Tibial artery (tissue), 4 donors: ENCODE measurements around the gene ARHGAP23.

Source experiments
- DNase-seq, 2 donors: peaks; one replicate each; pipeline ENCODE4 v3.0.0-alpha.2; 2019
- H3K27ac ChIP-seq, 2 donors: fragments of 200-600 bp; sonication (generic) in 1 of 2; 1 replicate in 1 of 2; 2 replicates in 1 of 2; pipeline ENCODE4 v1.5.1; 2018 to 2019; ENCODE audit warnings: mild to moderate bottlenecking in 1 of 2
- H3K27me3 ChIP-seq, 2 donors: fragments of 200-600 bp; sonication (generic) in 1 of 2; one replicate each; pipeline versions ENCODE4 v1.5.1 to v1.6.0; 2016 to 2019
- H3K36me3 ChIP-seq, 3 donors: fragments of 200-600 bp; sonication (generic) in 2 of 3; one replicate each; pipeline ENCODE4 v1.5.1; 2016 to 2019; ENCODE audit warnings: mild to moderate bottlenecking in 2 of 3
- H3K4me1 ChIP-seq, 4 donors: fragments of 200-600 bp; sonication (generic) in 2 of 4; 1 replicate in 3 of 4; 2 replicates in 1 of 4; pipeline ENCODE4 v1.5.1; 2016 to 2019
- H3K4me3 ChIP-seq, 2 donors: fragments of 200-600 bp; sonication (generic) in 1 of 2; 1 replicate in 1 of 2; 2 replicates in 1 of 2; pipeline ENCODE4 v1.5.1; 2018 to 2019; ENCODE audit warnings: mild to moderate bottlenecking in 2 of 2
- H3K9me3 ChIP-seq, 3 donors: fragments of 200-600 bp; sonication (generic) in 1 of 3; one replicate each; pipeline ENCODE4 v1.5.1; 2016 to 2019
- CTCF ChIP-seq, 2 experiments: fragments of 200-600 bp in 1 of 2; fragments of 450-650 bp in 1 of 2; IDR thresholded peaks; one replicate each; pipeline ENCODE4 v1.5.1; 2017 to 2019; ENCODE audit warnings: antibody characterized with exemption in 2 of 2, mild to moderate bottlenecking in 1 of 2, moderate library complexity in 1 of 2
- intact Hi-C: fragments of 100-400 bp; cut with DNase I; formaldehyde crosslinking; loops from one replicate; pipeline ENCODE4 v1.15.0; 2023; ENCODE audit warnings: low total_unique reads

The ARHGAP23 gene

GRCh38 chr17:38547444-38547843 lies 119.2 kb downstream of the ARHGAP23 start:
- intact Hi-C loops = no loop called here

DNA sequence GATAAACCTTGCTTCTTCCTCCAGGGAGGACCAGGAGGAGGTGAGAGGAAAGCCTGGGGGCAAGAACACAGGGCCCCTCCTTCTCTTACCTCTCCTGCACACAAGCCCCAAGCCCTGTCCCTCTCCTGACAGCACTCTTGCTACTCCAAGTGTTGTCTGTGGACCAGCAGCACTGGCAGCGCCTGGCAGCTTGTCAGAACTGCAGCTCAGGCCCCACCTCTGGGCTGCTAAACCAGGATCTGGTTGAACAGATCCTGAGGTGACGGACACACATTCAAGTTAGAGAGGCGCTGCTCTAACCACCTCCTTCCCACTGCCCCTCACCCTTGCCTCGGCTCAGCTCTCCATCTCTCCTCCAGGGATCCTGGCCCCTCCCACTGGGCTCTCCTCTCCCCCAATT lies 121.0 kb downstream of the ARHGAP23 start:
- Histone ChIP-seq H3K9me3 (no peaks in the 10 kb centered on the region), H3K4me3 (no peak overlapping the region), H3K27me3 (peaks cover 0 to 63% of the 10 kb centered on the region in 2 donors), H3K27ac (no peak overlapping the region), H3K36me3 (no peaks in the 10 kb centered on the region), H3K4me1 (peaks cover 0 to 5% (median 0%) of the 10 kb centered on the region in 4 donors)
- intact Hi-C loops = no loop called here
- DNase-seq = no peak
- no peak for TF ChIP-seq CTCF (IDR thresholded peaks at IDR 0.05)

More at GRCh38 chr17:38547444-38547843, 119.2 kb downstream of the ARHGAP23 start:
- DNase-seq = no peak
- TF ChIP-seq CTCF (IDR thresholded peaks at IDR 0.05) = no peak
- Histone ChIP-seq H3K27ac (no peak overlapping the region), H3K4me3 (no peak overlapping the region), H3K4me1 (peaks cover 0 to 5% (median 0%) of the 10 kb centered on the region in 4 donors), H3K36me3 (no peaks in the 10 kb centered on the region), H3K27me3 (peaks cover 0 to 61% of the 10 kb centered on the region in 2 donors), H3K9me3 (no peaks in the 10 kb centered on the region)

DNA sequence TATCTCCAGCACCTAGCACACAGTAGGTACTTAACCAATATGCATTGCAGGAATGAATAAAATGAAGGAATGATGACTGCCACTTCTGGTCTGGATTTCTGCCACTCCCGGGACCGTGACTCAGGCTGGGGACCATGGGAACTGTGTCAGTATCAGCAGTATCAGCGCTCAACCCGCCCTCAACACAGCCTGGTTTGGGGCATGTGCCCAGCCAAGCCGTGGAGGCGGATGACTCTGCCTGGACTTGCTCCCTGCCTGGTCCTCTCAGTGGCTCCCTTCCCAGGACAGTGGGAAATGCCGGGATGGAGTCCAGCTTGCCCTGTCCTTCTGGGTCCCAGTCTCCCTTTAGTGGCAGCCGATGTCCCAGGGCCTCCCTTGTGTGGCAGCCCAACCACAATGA lies 122.4 kb downstream of the ARHGAP23 start:
- Histone ChIP-seq H3K36me3 (no peaks in the 10 kb centered on the region), H3K27ac (no peak overlapping the region), H3K4me1 (peaks cover 0 to 5% (median 0%) of the 10 kb centered on the region in 4 donors), H3K4me3 (no peak overlapping the region), H3K9me3 (no peaks in the 10 kb centered on the region), H3K27me3 (peaks cover 0 to 59% of the 10 kb centered on the region in 2 donors)
- DNase-seq = peak in 1 of 2 donors; percentile 76
- intact Hi-C loops = no loop called here
- TF ChIP-seq CTCF (IDR thresholded peaks at IDR 0.05) = no peak

DNA sequence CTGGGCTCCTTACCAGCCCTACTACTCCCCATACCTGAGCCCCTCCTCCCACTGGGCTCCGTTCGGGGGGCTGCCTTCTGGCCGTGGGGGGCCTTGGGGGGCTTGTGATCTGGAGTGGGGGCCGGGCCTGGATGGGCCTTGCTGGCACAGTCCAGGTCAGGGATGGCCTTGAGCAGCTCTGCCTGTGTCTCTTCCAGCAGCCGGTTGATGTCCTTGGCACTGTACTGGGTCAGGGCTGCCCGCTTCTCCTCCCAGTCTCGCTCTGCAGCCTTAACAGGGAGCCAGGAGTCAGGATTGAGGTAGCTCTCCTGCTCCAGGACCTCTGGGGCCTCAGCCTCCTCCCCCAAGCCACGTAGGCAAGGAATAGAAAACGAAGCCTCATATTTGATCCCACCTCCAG lies 122.9 kb downstream of the ARHGAP23 start:
- Histone ChIP-seq H3K36me3 (no peaks in the 10 kb centered on the region), H3K4me1 (peaks cover 0 to 5% (median 0%) of the 10 kb centered on the region in 4 donors), H3K4me3 (no peak overlapping the region), H3K9me3 (no peaks in the 10 kb centered on the region), H3K27me3 (peaks cover 0 to 63% of the 10 kb centered on the region in 2 donors), H3K27ac (no peak overlapping the region)
- no peak for DNase-seq
- intact Hi-C loops = no loop called here
- no peak for TF ChIP-seq CTCF (IDR thresholded peaks at IDR 0.05)

GRCh38 chr17:38552343-38552742 lies 124.1 kb downstream of the ARHGAP23 start:
- H3K36me3 ChIP-seq = no peaks in the 10 kb centered on the region
- no peak overlapping the region for H3K4me3 ChIP-seq
- no peak for DNase-seq
- intact Hi-C loops = no loop called here
- H3K27ac ChIP-seq = no peak overlapping the region
- H3K9me3 ChIP-seq = no peaks in the 10 kb centered on the region
- no peak for TF ChIP-seq CTCF (IDR thresholded peaks at IDR 0.05)
- peaks cover 0 to 8% (median 3%) of the 10 kb centered on the region in 4 donors for H3K4me1 ChIP-seq
- peaks cover 0 to 68% of the 10 kb centered on the region in 2 donors for H3K27me3 ChIP-seq
